GM19395 (cell line): ENCODE results near the gene PRPS2.

Source experiments
- ATAC-seq: cut with Tn5 transposase; IDR thresholded peaks from one replicate; pipeline ENCODE4 v1.9.1; 2021; ENCODE audit warnings: mild to moderate bottlenecking, moderate library complexity; ENCODE audit not compliant: unreplicated experiment

The PRPS2 gene

DNA sequence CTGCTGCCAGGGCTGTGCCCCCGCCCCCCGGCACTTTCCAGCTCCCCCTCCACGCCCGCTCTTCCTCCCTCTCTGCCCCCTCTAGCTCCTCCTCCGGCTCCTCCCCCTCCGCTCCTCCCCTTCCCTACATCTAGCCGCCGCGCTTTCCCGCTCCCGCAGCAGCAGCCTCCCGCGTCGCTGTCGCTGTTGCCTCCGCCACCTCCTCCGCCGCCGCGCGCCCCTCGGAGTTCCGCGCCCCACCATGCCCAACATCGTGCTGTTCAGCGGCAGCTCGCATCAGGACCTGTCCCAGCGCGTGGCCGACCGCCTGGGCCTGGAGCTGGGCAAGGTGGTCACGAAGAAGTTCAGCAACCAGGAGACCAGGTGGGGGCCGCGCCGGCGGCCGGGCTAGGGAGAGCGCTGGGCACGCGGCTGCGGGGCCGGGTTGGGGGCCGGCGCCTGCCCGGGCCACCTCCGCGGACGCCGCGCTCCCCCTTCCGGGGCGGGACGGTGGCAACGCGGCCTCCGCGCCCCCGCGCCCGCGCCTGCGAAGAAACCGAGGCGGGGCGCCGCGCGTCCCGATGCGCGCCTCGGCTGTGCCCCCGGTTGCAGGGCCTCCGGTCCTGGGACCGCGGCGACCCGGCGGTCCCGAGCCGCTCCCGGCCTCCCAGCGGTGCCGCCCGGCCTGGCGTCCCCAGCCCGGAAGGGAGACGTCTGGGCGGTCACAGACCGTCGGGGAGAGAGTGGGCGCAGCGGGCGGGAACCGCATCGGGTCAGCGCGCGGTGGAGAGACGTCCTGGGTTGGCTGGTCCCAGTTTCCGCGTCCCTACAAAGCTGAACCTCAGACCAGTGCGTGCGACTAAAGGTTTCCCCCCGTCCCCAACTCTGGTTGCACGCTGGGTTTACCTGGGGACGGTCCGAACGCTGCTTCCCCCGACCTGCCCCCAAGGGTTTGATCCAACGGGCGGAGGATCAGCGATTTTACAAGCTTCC is at the start of gene PRPS2:
Gene PRPS2, plus strand, starts transcription at position 156 of the 972 bp plus-strand sequence. Its CDS starts 86 bp downstream, at position 242.
- peak; percentile 74 for ATAC-seq

DNA sequence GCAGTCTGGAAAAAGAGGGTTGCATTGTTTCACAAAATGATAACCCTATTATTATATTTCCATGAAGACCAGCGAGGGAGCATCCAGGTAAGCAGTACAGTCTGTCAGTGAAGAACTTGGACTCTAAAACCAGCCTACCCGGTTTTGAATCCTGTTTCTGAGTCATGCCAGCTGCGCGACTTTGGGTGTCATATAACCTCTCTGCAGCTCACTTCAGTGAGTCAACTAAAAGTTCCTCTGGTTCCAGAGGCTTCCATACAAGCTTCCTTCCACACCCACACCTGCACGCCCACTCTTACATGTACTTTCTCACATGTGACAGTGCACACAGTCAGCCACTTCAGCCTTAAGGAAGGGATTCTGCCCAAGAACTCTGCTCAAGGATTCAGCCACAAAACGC is 49.8 kb upstream of the PRPS2 start:
- ATAC-seq, result no peak

GRCh38 chrX:12747433-12747832 is 43.8 kb upstream of the PRPS2 start:
- no peak for ATAC-seq

DNA sequence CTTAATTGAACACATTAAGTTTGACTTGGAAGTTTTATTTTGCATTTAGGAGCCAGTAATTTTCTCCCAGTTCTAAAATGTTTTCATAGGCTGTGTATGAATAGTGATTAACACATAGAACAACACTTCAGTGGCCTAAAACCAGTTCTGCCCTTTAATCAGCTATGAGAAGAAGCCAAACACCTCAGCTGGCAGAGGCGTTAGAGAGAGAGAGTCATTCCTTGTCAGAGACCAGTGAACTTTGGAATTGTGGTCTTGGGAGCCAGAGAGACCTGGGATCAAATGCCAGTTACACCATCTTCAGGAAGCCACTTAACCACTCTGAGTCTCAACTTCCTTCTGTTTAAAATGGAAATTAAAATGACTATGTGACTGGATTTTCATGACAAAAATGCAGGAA is 39.3 kb upstream of the PRPS2 start:
- ATAC-seq, result no peak

GRCh38 chrX:12753366-12753765 is 37.8 kb upstream of the PRPS2 start:
- ATAC-seq, result no peak

DNA sequence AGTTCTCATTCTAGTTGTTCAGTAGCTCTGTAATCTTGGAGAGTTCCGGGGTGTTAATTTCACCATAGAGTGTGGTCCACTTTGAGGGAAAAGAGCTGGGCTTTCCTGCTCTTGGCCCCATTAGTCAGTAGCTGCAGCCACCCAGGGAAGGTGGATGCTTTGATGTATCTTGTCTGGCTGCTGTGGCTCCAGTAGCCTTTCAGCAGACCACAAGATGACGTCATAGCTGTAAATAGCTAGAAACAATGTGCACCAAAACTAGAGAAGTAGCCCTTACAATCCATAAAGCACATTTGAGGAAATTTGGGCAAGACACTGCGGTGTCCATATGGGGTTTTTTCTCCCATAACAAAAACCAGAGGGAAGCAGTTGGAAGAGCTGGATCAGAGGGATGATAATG is 32.9 kb upstream of the PRPS2 start:
- no peak for ATAC-seq

DNA sequence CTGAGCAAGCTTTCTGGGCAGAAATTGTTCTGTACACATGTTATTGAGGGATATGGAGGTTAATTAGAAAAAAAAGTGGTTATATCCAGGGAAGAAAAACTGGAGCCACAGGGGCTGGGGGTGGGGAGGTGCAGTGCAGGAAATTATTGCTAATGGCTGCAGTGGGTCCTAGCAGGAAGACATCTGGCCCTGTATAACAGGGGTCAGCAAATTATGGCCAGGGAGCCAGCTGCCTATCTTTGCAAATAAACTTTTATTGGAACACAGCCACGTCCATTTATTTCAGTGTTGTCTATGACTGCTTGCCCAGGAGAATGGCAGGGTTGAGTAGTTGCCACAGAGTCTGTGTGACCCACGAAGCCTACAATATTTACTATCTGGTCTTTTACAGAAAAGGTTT is 23.4 kb upstream of the PRPS2 start:
- no peak for ATAC-seq

- no peak for ATAC-seq
These were observed 22.7 kb upstream of the PRPS2 start for GRCh38 chrX:12768491-12768890.

DNA sequence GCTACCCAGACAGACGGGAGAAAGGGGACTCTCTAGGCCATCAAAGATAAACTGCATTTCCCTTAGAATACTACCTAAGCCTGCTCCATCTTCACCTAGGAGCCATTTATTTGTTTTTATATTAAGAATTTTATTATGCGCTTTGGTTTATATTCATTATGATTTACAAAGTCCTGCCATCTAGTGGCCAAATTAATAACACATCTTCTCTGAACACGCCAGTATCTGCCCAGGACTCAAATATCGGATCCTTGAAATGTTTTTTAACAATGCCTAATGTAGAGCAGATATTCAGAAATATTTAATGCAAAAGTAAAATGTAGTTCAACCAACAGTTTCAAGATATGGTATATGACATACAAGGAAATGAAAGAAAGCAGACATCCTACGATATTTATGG is 20.8 kb upstream of the PRPS2 start:
- no peak for ATAC-seq

DNA sequence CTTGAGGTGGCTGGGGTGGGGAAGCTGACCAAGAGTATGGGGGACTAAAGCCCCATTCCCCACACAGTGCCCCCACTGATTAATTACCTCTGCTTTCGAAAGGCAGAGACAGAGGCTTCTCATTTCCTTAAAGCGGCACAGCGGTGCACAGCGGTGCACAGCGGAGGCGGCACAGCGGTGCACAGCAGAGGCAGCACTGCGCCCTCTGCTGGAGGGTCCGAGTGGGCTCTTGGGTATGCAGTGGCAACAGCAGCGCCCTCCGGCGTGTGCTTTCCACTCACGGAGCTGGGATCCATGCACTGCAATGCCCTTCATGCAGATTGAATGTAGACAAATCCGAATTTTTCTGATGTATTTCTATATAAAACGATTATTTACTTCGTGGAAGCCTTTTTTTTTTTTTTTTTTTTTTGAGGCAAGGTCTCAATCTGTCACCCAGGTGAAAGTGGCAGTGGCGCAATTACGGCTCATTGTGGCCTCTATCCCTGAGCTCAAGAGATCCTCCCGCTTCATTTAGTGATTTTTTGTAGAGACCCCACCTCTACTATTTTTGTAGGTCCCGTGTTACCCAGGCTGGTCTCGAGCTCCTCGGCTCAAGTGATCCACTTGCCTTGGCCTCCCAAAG is 19.7 kb upstream of the PRPS2 start:
- peak; percentile 98 for ATAC-seq

GRCh38 chrX:12777670-12778069 is 13.5 kb upstream of the PRPS2 start:
- ATAC-seq, result no peak

DNA sequence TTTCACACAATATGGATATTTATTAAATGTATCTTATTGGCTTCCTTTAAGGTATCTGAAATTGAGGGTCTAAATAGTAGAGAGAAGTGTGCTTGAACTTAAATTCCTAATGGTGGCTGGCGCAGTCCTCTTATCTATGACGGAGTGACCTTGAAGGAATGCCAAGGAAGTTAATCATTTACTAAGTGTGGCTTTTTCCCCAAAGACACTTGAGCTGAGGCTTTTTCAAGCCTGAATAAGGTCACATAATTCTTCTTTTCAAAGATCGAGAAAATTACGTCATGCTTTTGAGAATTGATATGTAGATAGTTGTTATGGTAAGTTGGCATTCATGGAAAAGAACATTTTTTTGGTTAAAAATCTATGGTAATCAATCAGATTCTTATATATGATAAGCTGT is 11.7 kb upstream of the PRPS2 start:
- ATAC-seq, result no peak

- no peak for ATAC-seq
These were observed 2.6 kb upstream of the PRPS2 start for GRCh38 chrX:12788645-12789044.

GRCh38 chrX:12789976-12790375 is 1.2 kb upstream of the PRPS2 start:
- ATAC-seq, result no peak

- ATAC-seq, result peak; percentile 40
These were observed 341 bp upstream of the PRPS2 start for GRCh38 chrX:12790885-12791256.

- ATAC-seq, result no peak
These were observed 1.5 kb downstream of the PRPS2 start for GRCh38 chrX:12792711-12793110.

- no peak for ATAC-seq
These were observed 3.4 kb downstream of the PRPS2 start for GRCh38 chrX:12794654-12795053.

- no peak for ATAC-seq
These were observed 7.4 kb downstream of the PRPS2 start for GRCh38 chrX:12798601-12799000.

- ATAC-seq, result no peak
These were observed 7.9 kb downstream of the PRPS2 start for GRCh38 chrX:12799118-12799517.

GRCh38 chrX:12802741-12803140 is 11.5 kb downstream of the PRPS2 start:
- ATAC-seq, result no peak

DNA sequence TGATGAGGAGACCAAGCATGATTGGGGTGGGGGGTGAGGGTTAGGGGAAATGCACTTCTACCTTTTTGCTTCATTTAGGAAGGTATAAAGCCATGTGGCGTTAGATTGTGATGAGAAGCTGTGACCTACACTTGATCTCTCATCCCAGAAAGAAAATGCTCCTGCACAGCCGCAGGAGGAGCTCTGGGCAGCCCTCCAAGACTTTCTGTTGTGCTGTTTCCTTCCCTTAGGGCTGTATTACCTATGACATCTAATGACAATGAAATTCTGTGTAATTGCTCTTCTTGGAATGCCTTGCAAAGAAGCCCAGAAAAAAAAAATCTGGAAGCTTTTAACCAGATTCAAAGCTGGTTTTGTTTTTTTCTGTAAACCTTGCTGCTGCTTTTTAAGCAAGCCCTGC is 13.4 kb downstream of the PRPS2 start:
- no peak for ATAC-seq

DNA sequence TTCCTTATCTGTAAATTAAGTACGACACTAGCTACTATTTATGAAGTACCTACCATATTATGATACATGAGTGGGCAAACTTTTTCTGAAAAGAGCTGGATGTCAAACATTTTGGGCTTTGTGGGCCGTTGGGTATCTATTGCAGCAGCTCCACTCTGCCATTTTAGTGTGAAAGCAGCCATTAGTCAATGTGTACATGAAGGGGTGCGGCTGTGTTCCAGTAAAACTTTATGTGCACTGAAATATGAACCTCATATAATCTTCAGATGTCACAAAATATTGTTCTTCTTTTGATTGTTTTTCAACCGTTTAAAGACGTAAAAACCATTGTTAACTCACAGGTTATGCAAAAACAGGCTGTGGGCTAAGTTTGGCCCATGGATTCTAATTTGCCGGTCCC is 14.1 kb downstream of the PRPS2 start:
- ATAC-seq, result no peak
